ENCODE data around the gene GALNT2. TPM values are rescaled to one million over a fixed set of nuclear protein-coding genes. Genes with fewer than 3 reads are reported as not detected.

Gene GALNT2
- total and polyA plus RNA-seq, 9 of the 15 experiments (the other 6 are each of a cell fraction or from before 2014, with no cell fraction given) = 1.6 to 106 (median 51.9) TPM

DNA sequence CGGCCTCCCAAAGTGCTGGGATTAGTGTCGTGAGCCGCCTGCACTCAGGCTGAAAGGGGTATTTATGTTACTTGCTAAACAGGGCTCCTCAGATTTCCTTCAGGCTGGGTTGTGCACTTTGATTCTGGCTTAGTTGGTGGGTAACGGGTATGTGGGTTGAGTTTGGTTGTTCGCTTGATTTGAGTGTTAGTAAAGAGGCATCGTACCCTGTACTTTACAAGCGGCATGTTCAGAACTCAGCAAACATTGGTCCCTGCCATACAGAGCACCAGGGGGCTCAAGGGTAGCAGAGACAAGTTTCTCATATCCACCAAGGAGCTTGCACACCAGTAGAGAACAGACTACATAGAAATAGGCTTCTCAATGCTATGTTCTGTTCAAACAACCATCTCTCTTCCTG, 211.3 kb downstream of the GALNT2 start:
- CTCF ChIA-PET (ENCODE audit: low intra/inter-chr PET ratio) = no interaction called here
- Histone ChIP-seq H3K4me1 (replicated peaks in 1 of 2; ENCODE audit: control insufficient read depth in 2 of 2, insufficient read depth in 2 of 2, low read length in 2 of 2) (peaks cover 0 to 17% of the 10 kb centered on the region in 2 experiments; a peak in 2 of 5 replicates), H3K4me2 (ENCODE audit: insufficient read depth, low read length) (no peak overlapping the region), H2AFZ (ENCODE audit: low read depth, low read length) (no peak overlapping the region), H3K36me3 (ENCODE audit: control insufficient read depth, insufficient read depth, low read length) (peaks cover 70% of the 10 kb centered on the region), H3K9me1 (ENCODE audit: control insufficient read depth, insufficient read depth, low read length) (peaks cover 4% of the 10 kb centered on the region), H3K4me3 (no peak overlapping the region), H3K9me3 (replicated peaks; ENCODE audit: control insufficient read depth, insufficient read depth, low read depth, low read length) (no peaks in the 10 kb centered on the region), H4K20me1 (replicated peaks; ENCODE audit: control insufficient read depth, insufficient read depth, low read length) (0 out of 2 replicates have a peak, but pooled peaks cover 3% of the 10 kb centered on the region), H3K9ac (ENCODE audit: insufficient read depth in 1 of 2, low read depth in 2 of 2, low read length in 2 of 2) (no peak overlapping the region), H3K27me3 (ENCODE audit: control insufficient read depth in 2 of 2, insufficient read depth in 2 of 2, low read length in 2 of 2) (no peaks in the 10 kb centered on the region), H3K79me2 (ENCODE audit: control insufficient read depth, insufficient read depth, low read length) (no peaks in the 10 kb centered on the region), H3K27ac (ENCODE audit: extremely low read depth, low read depth, low read length) (no peak overlapping the region)
- ATAC-seq (no peak), FAIRE-seq (no peak), DNase-seq (ENCODE audit: extremely low read depth in 1 of 4, low spot score in 3 of 4) (no peak)
- in situ Hi-C loops (cut with MboI) (no loop called here), intact Hi-C loops (cut with micrococcal nuclease) (no loop called here)
- WGBS (ENCODE audit: insufficient coverage, low coverage, missing lambda C conversion rate) = 95% methylated on average over 7 of the region's 7 CpGs
- no TSS peak for BruUV-seq (replicated peaks)
- POLR2A ChIA-PET = interaction anchor here (0.6 kb wide), 1 partner anchor 1376 kb away, joined by 3 read pairs; no protein-coding TSS in a partner anchor
- TF ChIP-seq DACH1 (IDR thresholded peaks at IDR 0.05; ENCODE audit: partially characterized antibody) = no peak
- no peak for TF ChIP-seq ZFX (CRISPR knock-in tag; IDR thresholded peaks at IDR 0.05)
- TF ChIP-seq, protein P1, sequence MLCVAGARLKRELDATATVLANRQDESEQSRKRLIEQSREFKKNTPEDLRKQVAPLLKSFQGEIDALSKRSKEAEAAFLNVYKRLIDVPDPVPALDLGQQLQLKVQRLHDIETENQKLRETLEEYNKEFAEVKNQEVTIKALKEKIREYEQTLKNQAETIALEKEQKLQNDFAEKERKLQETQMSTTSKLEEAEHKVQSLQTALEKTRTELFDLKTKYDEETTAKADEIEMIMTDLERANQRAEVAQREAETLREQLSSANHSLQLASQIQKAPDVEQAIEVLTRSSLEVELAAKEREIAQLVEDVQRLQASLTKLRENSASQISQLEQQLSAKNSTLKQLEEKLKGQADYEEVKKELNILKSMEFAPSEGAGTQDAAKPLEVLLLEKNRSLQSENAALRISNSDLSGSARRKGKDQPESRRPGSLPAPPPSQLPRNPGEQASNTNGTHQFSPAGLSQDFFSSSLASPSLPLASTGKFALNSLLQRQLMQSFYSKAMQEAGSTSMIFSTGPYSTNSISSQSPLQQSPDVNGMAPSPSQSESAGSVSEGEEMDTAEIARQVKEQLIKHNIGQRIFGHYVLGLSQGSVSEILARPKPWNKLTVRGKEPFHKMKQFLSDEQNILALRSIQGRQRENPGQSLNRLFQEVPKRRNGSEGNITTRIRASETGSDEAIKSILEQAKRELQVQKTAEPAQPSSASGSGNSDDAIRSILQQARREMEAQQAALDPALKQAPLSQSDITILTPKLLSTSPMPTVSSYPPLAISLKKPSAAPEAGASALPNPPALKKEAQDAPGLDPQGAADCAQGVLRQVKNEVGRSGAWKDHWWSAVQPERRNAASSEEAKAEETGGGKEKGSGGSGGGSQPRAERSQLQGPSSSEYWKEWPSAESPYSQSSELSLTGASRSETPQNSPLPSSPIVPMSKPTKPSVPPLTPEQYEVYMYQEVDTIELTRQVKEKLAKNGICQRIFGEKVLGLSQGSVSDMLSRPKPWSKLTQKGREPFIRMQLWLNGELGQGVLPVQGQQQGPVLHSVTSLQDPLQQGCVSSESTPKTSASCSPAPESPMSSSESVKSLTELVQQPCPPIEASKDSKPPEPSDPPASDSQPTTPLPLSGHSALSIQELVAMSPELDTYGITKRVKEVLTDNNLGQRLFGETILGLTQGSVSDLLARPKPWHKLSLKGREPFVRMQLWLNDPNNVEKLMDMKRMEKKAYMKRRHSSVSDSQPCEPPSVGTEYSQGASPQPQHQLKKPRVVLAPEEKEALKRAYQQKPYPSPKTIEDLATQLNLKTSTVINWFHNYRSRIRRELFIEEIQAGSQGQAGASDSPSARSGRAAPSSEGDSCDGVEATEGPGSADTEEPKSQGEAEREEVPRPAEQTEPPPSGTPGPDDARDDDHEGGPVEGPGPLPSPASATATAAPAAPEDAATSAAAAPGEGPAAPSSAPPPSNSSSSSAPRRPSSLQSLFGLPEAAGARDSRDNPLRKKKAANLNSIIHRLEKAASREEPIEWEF (CRISPR knock-in tag; IDR thresholded peaks at IDR 0.05) = no peak
- no peak for TF ChIP-seq SETDB1 (IDR thresholded peaks at IDR 0.05; ENCODE audit: low read length)
- no peak for TF ChIP-seq BRF1 (IDR thresholded peaks at IDR 0.05; ENCODE audit: borderline replicate concordance, extremely low read depth, insufficient read length)
- no peak for TF ChIP-seq EP300 (IDR thresholded peaks at IDR 0.05; ENCODE audit: low read length)
- no peak for TF ChIP-seq SMARCC2 (IDR thresholded peaks at IDR 0.05; ENCODE audit: low read depth)
- TF ChIP-seq, protein P2, sequence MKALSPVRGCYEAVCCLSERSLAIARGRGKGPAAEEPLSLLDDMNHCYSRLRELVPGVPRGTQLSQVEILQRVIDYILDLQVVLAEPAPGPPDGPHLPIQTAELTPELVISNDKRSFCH (CRISPR knock-in tag; IDR thresholded peaks at IDR 0.05) = no peak
- TF ChIP-seq, protein P2 (tag; IDR thresholded peaks at IDR 0.05) = no peak
- no peak for TF ChIP-seq NEUROD1 (IDR thresholded peaks at IDR 0.05; ENCODE audit: borderline replicate concordance, low read depth, low read length, partially characterized antibody)
- TF ChIP-seq, protein P3, sequence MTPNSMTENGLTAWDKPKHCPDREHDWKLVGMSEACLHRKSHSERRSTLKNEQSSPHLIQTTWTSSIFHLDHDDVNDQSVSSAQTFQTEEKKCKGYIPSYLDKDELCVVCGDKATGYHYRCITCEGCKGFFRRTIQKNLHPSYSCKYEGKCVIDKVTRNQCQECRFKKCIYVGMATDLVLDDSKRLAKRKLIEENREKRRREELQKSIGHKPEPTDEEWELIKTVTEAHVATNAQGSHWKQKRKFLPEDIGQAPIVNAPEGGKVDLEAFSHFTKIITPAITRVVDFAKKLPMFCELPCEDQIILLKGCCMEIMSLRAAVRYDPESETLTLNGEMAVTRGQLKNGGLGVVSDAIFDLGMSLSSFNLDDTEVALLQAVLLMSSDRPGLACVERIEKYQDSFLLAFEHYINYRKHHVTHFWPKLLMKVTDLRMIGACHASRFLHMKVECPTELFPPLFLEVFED (CRISPR knock-in tag; conservative IDR thresholded peaks at IDR 0.05) = no peak
- no peak for TF ChIP-seq JUND (IDR thresholded peaks at IDR 0.05; ENCODE audit: borderline replicate concordance, low read depth, low read length)
- TF ChIP-seq JUND (tag; IDR thresholded peaks at IDR 0.05; ENCODE audit: borderline replicate concordance, low read depth, low read length) = no peak
- no peak for TF ChIP-seq ETV1 (tag; conservative IDR thresholded peaks at IDR 0.05; ENCODE audit: low read depth)
- no peak for TF ChIP-seq RBM34 (IDR thresholded peaks at IDR 0.05; ENCODE audit: borderline replicate concordance, insufficient read depth, low read length)
- TF ChIP-seq ARID2 (IDR thresholded peaks at IDR 0.05) = no peak
- no peak for TF ChIP-seq SLC30A9 (CRISPR knock-in tag; IDR thresholded peaks at IDR 0.05)

All from K562 (cell line).